Upper lobe of left lung (tissue), 6 donors: ENCODE results near the gene AGRN. TPM values are rescaled to one million over a fixed set of nuclear protein-coding genes. Genes with fewer than 3 reads are reported as not detected.

Experiments
- ATAC-seq, 2 donors: fragments of 200-7000 bp; cut with Tn5 transposase; one replicate each; pipeline ENCODE4 v1.9.1; 2022; ENCODE audit warnings: mild to moderate bottlenecking in 2 of 2, moderate library complexity in 2 of 2; ENCODE audit not compliant: low FRiP score in 2 of 2
- DNase-seq, 2 donors: peaks; one replicate each; pipeline ENCODE4 v3.0.0-alpha.2; 2019 to 2020
- H3K27ac ChIP-seq, 4 donors: fragments of 200-600 bp; sonication (generic); one replicate each; pipeline ENCODE4 v1.5.1; 2016 to 2019
- H3K27me3 ChIP-seq, 4 donors: fragments of 200-600 bp; sonication (generic); one replicate each; pipeline ENCODE4 v1.5.1; 2017 to 2019
- H3K36me3 ChIP-seq, 4 donors: fragments of 200-600 bp; sonication (generic); one replicate each; pipeline ENCODE4 v1.5.1; 2016 to 2019
- H3K4me1 ChIP-seq, 4 donors: fragments of 200-600 bp; sonication (generic); one replicate each; pipeline ENCODE4 v1.5.1; 2018 to 2019
- H3K4me3 ChIP-seq, 4 donors: fragments of 200-600 bp; sonication (generic); one replicate each; pipeline ENCODE4 v1.5.1; 2017 to 2019; ENCODE audit warnings: mild to moderate bottlenecking in 2 of 4, moderate library complexity in 1 of 4
- H3K9me3 ChIP-seq, 4 donors: fragments of 200-600 bp; sonication (generic); one replicate each; pipeline ENCODE4 v1.5.1; 2018 to 2019
- EP300 ChIP-seq, 4 donors: sonication (generic); formaldehyde crosslinking; IDR thresholded peaks; one replicate each; pipeline ENCODE4 v1.5.1; 2017; ENCODE audit warnings: antibody characterized with exemption in 4 of 4, control low read depth in 2 of 4
- POLR2A ChIP-seq, 4 donors: fragments of 450-650 bp; IDR thresholded peaks; one replicate each; pipeline ENCODE4 v1.5.1; 2016 to 2017; ENCODE audit warnings: antibody characterized with exemption in 4 of 4, mild to moderate bottlenecking in 2 of 4
- POLR2AphosphoS5 ChIP-seq, 2 donors: sonication (generic); formaldehyde crosslinking; IDR thresholded peaks; one replicate each; pipeline ENCODE4 v1.5.1; 2017; ENCODE audit warnings: antibody characterized with exemption in 2 of 2
- whole genome bisulfite sequencing, 2 donors: methylation state at CpG; one replicate each; pipeline ENCODE4 v1.1.5; 2017 to 2018; 5-methylcytosine and 5-hydroxymethylcytosine counted together
- total RNA-seq, 6 donors: library from RNA; depleted of rRNA in 4 of 6; stranded (reverse); fragments of >200 nt in 4 of 6; gene quantifications; one replicate each; pipeline versions ENCODE4 v1.1.0 to v1.2.1, GENCODE V29; 2016 to 2021
- TF ChIP-seq, protein P1 (sequence below), 6 experiments: fragments of 450-650 bp in 4 of 6; fragments of 200-600 bp in 2 of 6; sonication (generic) in 2 of 6; IDR thresholded peaks; one replicate each; pipeline ENCODE4 v1.5.1; 2016 to 2019; ENCODE audit warnings: antibody characterized with exemption in 6 of 6
- donor health status: DM: no; HTN: no; CAD: no; lungs with moderate emphysema.
- donor health status: DM: no; HTN: yes; CAD: no; lungs with severe emphysema.

Gene AGRN
- total RNA-seq, 6 donors from 2014 or later = 91.0 to 316 (median 157) TPM

DNA sequence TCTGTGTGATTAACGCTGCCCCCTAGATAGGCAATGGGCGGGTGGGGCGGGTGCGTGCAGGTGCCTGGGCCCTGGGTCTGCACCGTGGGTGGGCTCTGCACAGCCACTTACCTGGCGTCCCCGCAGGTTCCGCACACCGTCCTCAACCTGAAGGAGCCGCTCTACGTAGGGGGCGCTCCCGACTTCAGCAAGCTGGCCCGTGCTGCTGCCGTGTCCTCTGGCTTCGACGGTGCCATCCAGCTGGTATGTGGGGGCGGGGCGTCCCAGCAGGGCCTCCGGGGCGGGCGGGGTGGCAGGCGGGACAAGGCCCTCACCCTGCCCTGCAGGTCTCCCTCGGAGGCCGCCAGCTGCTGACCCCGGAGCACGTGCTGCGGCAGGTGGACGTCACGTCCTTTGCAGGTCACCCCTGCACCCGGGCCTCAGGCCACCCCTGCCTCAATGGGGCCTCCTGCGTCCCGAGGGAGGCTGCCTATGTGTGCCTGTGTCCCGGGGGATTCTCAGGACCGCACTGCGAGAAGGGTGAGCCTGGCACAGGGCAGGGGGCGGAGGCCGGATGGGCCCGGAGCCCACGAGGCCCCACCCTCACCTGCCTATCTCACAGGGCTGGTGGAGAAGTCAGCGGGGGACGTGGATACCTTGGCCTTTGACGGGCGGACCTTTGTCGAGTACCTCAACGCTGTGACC is 31.3 kb downstream of the AGRN start:
- H3K36me3 ChIP-seq = peaks cover 0 to 85% (median 61%) of the 10 kb centered on the region in 4 donors
- no peak overlapping the region for H3K27ac ChIP-seq
- TF ChIP-seq POLR2AphosphoS5 (IDR thresholded peaks at IDR 0.05) = no peak
- TF ChIP-seq, protein P1, sequence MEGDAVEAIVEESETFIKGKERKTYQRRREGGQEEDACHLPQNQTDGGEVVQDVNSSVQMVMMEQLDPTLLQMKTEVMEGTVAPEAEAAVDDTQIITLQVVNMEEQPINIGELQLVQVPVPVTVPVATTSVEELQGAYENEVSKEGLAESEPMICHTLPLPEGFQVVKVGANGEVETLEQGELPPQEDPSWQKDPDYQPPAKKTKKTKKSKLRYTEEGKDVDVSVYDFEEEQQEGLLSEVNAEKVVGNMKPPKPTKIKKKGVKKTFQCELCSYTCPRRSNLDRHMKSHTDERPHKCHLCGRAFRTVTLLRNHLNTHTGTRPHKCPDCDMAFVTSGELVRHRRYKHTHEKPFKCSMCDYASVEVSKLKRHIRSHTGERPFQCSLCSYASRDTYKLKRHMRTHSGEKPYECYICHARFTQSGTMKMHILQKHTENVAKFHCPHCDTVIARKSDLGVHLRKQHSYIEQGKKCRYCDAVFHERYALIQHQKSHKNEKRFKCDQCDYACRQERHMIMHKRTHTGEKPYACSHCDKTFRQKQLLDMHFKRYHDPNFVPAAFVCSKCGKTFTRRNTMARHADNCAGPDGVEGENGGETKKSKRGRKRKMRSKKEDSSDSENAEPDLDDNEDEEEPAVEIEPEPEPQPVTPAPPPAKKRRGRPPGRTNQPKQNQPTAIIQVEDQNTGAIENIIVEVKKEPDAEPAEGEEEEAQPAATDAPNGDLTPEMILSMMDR (IDR thresholded peaks at IDR 0.05) = no peak
- no peak for TF ChIP-seq POLR2A (IDR thresholded peaks at IDR 0.05)
- no peak for TF ChIP-seq EP300 (IDR thresholded peaks at IDR 0.05)
- no peaks in the 10 kb centered on the region for H3K4me1 ChIP-seq
- ATAC-seq = no peak
- no peaks in the 10 kb centered on the region for H3K9me3 ChIP-seq
- H3K4me3 ChIP-seq = no peak overlapping the region
- DNase-seq = peak in 1 of 2 donors; percentile 78
- WGBS, 2 donors = 94 to 95% methylated on average over 9 to 44 of the region's 46 CpGs
- H3K27me3 ChIP-seq = no peaks in the 10 kb centered on the region

DNA sequence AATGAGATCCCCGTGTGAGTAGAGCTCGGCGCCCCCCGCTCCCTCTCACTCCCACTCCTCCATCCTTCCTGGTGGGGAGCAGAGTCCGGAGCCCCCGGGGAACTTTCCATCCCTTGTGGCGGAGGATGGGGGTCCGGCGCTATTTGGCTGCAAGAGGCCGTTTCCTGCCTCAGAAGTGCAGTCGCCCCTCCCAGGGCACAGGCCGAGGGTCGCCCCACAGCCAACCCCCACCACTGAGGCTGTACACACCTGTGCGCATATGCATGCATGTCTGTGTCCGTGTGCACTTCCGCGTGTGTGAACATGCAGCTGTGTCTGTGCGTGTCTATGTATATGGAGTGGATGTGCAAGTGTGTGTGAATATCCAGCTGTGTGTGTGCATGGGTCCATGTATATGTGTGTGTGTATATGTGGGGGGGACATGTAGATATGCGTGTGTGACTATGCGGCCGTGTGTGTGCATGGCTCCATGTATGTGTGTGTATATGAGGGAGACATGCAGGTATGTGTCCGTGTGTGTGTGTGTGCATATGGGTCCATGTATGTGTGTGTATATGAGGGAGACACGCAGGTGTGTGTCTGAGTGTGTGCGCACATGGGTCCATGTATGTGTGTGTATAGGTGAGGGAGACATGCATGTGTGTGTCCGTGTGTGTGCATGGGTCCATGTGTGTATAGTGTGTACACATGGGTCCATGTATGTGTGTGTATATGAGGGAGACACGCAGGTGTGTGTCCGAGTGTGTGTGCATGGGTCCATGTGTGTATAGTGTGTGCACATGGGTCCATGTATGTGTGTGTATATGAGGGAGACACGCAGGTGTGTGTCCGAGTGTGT is 32.3 kb downstream of the AGRN start:
- Histone ChIP-seq H3K4me3 (no peak overlapping the region), H3K27me3 (no peaks in the 10 kb centered on the region), H3K9me3 (no peaks in the 10 kb centered on the region), H3K27ac (no peak overlapping the region), H3K4me1 (no peaks in the 10 kb centered on the region), H3K36me3 (peaks cover 0 to 76% (median 51%) of the 10 kb centered on the region in 4 donors)
- 94% methylated on average over 28 to 29 of the region's 29 CpGs for WGBS, 2 donors
- DNase-seq (peak in 1 of 2 donors; percentile 60), ATAC-seq (no peak)
- TF ChIP-seq EP300 (IDR thresholded peaks at IDR 0.05) (no peak), POLR2A (IDR thresholded peaks at IDR 0.05) (no peak), POLR2AphosphoS5 (IDR thresholded peaks at IDR 0.05) (no peak)
- TF ChIP-seq, protein P1 (IDR thresholded peaks at IDR 0.05) = no peak

DNA sequence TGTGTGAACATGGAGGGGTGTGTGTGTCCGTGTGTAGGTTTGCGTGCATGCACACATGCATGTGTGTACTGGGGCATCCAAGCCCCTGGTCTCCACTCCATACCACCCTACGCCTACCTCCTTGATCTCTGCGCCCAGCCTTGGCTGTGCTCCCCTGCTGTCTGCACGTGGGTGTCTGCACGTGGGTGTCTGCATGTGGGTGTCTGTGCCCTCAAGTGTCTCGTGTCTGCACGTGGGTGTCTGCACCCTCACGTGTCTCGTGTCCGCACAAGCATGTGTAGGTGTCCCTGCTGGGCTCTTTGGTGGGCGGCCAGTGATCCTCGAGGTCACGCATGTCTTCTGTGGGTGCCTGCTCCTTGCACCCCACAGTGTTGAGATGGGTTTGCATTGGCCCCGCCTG is 33.1 kb downstream of the AGRN start:
- H3K4me1 ChIP-seq = no peaks in the 10 kb centered on the region
- TF ChIP-seq, protein P1 (IDR thresholded peaks at IDR 0.05) = no peak
- no peak for TF ChIP-seq POLR2A (IDR thresholded peaks at IDR 0.05)
- TF ChIP-seq POLR2AphosphoS5 (IDR thresholded peaks at IDR 0.05) = no peak
- no peak for TF ChIP-seq EP300 (IDR thresholded peaks at IDR 0.05)
- ATAC-seq (no peak), DNase-seq (peak in 1 of 2 donors; percentile 54)
- no peak overlapping the region for H3K27ac ChIP-seq
- peaks cover 0 to 68% (median 45%) of the 10 kb centered on the region in 4 donors for H3K36me3 ChIP-seq
- H3K4me3 ChIP-seq = no peak overlapping the region
- WGBS, 2 donors = 92 to 94% methylated on average over 15 of the region's 15 CpGs
- H3K9me3 ChIP-seq = no peaks in the 10 kb centered on the region
- H3K27me3 ChIP-seq = peaks cover 0 to under 1% (median 0%) of the 10 kb centered on the region in 4 donors

DNA sequence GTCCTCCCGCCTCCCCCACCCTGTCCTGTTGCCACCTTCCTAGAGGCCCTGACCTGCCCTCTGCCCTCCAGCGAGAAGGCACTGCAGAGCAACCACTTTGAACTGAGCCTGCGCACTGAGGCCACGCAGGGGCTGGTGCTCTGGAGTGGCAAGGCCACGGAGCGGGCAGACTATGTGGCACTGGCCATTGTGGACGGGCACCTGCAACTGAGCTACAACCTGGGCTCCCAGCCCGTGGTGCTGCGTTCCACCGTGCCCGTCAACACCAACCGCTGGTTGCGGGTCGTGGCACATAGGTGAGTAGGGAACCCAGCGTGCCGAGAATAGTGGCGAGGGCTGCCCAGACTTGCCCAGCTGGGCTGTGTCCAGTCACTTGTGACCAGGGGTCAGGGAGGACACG is 33.8 kb downstream of the AGRN start:
- peaks cover 0 to 7% (median 2%) of the 10 kb centered on the region in 4 donors for H3K27me3 ChIP-seq
- TF ChIP-seq POLR2AphosphoS5 (IDR thresholded peaks at IDR 0.05) (no peak), POLR2A (IDR thresholded peaks at IDR 0.05) (no peak), EP300 (IDR thresholded peaks at IDR 0.05) (no peak)
- TF ChIP-seq, protein P1 (IDR thresholded peaks at IDR 0.05) = no peak
- DNase-seq = peak in 1 of 2 donors; percentile 75
- peaks cover 1 to 6% (median 3%) of the 10 kb centered on the region in 4 donors for H3K4me1 ChIP-seq
- no peak overlapping the region for H3K4me3 ChIP-seq
- H3K36me3 ChIP-seq = peaks cover 0 to 61% (median 44%) of the 10 kb centered on the region in 4 donors
- no peak overlapping the region for H3K27ac ChIP-seq
- WGBS, 2 donors = 95 to 100% methylated on average over 6 to 18 of the region's 18 CpGs
- H3K9me3 ChIP-seq = no peaks in the 10 kb centered on the region
- ATAC-seq = no peak
